Activated CD8-positive, alpha-beta memory T cell treated with anti-CD3 and anti-CD28 coated beads for 24 hours (primary cell): ENCODE results near the gene MKNK1.
"Not testable (repeated sequence)": the region's sequence is repeated elsewhere in the genome, so short reads cannot be mapped to it uniquely, and the experiment has no call there.

ENCODE experiments used
- DNase-seq: peaks from one replicate; pipeline ENCODE4 v3.0.0-alpha.2; 2020

MKNK1 gene

GRCh38 chr1:46603858-46604549 is at the start of gene MKNK1:
Gene MKNK1 (minus strand): TSS chr1:46604268. CDS start chr1:46583327, 20,941 bp downstream.
- DNase-seq, result peak; percentile 97

DNA sequence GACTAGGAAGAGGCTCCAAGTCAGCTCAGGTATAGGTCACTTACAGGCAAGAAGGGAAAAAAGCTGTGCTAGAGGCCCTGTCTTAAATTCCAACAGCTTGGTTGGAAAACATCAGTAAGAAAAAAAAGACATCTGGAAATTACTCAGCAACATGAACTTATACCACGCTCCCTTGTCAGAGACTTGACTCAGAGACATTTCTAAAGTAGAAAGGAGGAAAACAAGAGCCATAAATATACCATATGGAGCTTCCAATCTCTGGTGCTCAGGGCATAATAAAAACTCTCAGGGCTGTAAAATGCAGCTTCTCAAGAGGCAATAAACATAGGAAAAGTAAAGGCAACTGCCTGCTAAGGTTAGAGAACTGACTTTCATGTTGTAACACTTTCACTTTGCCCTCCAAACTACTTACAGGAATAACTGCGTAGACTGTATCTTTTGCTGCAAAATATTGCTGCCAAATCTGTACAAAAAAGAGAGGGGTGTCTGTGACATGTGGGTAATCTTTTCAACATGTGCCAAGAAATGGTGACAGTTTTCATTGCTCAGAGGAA is 49.4 kb upstream of the MKNK1 start:
- no peak for DNase-seq

DNA sequence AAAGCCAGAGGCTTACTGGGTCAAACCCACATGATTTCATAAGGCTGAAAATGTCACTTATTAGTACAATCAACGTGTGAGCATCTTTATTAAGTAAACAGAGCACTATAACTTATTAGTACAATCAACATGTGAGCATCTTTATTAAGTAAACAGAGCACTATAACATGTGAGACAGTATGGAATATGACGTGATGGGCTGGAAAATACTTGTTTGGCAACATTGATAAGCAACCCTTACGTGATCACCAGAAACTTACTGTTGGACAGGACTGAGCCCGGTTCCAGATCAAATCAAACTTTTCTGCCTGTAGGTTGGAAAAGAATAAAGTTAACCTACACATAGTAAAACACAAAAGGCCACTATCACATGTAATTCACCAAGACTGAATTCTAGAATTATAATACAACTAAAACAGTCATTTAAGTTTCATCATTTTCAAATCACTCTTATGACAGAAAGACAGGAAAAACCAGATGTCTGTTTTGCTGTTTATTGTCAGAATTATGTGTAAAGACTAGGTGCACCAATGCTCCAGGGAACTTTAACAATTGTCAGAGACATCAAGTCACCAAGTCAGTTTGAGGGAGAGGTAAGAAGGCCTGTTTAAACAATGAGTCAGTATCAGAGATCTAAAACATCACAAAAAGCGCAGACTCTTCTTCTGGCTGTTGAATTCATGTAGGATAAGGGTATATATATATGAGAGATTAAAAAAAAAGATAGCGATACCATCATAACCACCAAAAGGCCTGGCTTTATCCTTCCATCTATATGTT is 48.4 kb upstream of the MKNK1 start:
- no peak for DNase-seq

- not testable (repeated sequence) for DNase-seq
Observed at GRCh38 chr1:46651152-46651551, 47.1 kb upstream of the MKNK1 start.

- no peak for DNase-seq
Observed at GRCh38 chr1:46650491-46650890, 46.4 kb upstream of the MKNK1 start.

- no peak for DNase-seq
Observed at GRCh38 chr1:46649764-46650163, 45.7 kb upstream of the MKNK1 start.

DNA sequence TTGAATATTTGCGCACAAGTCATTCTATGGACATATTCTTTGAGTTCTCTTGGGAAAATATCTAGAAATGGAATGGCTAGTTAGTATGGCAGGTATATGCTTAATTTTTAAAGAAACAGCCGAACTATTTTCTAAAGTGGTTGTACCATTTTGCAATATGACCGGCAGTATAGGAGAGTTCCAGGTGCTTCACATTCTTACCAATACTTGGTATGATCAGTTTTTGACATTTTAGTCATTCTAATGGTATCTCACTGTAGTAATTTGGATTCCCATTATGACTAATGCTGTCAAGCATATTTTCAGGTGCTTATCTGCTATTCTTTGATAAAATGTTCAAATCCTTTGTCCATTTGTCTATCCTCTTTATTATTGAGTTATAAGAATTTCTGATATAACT is 43.5 kb upstream of the MKNK1 start:
- DNase-seq, result no peak

DNA sequence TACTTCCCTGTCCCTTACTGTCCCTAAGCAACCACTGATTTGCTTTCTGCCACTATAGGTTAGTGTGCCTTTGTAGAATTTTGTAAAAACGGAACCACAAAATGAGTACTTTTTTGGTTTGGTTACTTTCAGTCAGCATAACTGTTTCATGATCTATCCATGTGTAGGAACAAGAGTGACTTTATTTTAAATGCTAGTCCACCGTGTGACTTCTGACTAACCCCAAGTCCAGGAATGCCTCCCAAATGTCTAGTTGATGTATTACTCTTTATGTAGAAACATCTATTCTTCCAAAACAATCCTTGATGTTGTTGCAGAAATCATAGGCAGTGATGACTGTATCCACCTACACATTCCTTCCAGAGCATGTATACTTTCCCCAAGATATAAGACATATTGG is 42.8 kb upstream of the MKNK1 start:
- no peak for DNase-seq

DNA sequence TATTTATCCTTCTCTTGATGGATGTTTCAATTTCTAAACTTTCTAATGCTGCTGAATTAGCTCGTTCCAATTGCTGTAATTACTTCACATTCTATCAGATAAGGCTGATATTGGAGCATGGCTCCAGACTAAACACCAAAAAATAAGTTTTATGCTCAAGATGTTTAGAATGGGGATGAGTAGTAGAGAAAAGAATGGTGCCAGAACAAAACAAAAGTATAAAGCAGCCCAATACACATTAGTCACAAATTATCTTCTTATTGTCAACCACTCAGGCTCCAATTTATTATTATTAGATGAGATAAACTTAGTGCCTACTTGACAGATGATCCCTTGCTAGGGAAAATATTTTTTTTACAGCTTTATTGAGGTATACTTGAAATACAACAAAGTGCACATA is 42.3 kb upstream of the MKNK1 start:
- DNase-seq, result no peak

- no peak for DNase-seq
Observed at GRCh38 chr1:46645815-46646214, 41.7 kb upstream of the MKNK1 start.

- no peak for DNase-seq
Observed at GRCh38 chr1:46643368-46643775, 39.3 kb upstream of the MKNK1 start.

DNA sequence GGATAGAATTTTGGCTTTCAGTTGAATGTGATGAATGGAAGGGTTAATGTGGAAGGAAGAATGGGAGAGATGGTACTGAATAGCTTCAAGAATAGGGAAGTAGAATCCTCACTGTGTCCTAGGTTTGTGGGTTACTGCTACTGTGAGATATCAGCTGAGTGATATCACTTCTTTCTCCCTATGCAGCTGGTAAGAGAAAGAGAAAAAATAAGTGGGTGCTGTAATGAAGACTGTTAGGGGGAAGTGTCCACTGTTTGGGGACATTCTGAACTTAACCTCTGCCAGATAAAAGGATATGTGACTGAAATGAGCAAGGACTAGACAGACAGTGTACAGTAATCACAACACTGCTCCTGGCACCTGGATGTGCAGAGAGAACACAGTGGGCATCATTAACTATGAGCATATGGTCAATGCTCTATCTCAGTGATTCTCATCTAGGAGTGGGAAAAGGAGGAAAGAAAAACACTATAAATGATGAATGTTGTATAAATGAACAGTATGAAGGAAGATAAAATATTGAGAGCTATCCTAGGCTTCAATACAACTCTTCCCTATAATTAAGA is 38.1 kb upstream of the MKNK1 start:
- DNase-seq, result no peak

DNA sequence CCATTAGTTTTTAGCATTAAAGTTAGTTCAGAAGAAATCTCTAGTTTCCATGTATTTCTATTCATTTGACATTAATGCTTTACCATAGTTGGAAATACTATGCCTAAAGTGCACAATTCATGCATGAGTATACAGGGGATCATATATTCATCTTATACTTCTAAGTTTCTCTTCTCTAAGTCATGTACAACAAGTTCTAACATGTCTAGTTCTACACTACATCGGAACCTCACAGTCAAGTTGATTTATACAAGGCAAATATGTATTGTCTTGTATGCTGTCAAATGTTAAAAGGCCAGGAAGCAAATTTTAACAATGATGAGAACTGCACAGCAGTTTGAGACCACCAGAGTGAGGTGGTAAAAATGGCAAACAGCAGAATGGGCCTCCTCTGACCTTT is 35.5 kb upstream of the MKNK1 start:
- no peak for DNase-seq

DNA sequence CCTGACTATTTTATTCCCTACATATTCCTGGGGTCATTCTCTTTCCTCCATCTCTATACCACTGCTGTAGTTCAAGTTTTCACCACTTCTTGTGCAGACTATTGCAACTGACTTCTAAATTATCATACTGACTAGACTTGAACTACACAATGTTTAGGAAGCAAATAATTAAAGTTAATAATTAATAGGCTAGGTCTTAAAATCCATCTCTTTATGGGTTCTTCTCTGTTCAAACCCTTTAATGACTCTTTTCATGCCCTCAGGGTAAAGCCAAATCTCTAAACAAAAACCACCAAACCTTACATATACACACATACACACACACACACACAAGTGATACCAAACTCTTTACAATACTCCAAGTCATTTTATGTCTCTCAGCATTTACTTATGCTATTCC is 34.9 kb upstream of the MKNK1 start:
- no peak for DNase-seq

GRCh38 chr1:46637444-46638083 is 33.5 kb upstream of the MKNK1 start:
- DNase-seq, result no peak

DNA sequence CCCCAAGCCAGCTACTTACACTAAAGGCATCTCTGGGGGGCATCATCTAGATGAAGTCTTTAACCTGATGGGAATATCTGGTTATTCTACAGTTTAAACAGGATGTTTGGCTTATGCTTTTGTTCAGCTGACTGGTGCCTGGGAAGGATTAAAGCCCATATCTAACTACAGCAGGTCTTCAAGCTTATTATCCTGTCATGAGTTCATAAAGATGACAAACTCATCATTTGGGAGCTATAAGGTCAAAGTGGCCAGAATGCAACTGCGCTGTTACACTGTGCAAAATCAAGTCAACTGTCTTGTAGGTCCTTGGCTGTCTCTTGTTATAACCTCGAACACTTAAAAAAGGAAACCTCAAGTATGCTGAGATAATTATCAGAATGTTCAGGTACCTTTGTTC is 31.1 kb upstream of the MKNK1 start:
- no peak for DNase-seq

DNA sequence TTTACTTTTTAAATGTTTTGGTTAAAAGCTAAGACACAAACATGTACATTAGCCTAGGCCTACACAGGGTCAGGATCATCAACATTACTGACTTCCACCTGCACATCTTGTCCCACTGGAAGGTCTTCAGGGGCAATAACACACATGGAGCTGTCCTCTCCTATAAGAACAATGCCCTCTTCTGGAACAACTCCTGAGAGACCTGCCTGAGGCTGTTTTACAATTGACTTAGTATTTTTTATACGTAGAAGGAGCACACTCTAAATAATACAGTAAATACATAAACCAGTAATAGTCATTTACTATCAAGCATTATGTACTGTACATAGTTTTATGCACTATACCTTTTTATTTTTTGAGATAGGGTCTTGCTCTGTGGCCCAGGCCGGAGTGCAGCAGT is 26.7 kb upstream of the MKNK1 start:
- no peak for DNase-seq

GRCh38 chr1:46623743-46624644 is 19.9 kb upstream of the MKNK1 start:
- no peak for DNase-seq

DNA sequence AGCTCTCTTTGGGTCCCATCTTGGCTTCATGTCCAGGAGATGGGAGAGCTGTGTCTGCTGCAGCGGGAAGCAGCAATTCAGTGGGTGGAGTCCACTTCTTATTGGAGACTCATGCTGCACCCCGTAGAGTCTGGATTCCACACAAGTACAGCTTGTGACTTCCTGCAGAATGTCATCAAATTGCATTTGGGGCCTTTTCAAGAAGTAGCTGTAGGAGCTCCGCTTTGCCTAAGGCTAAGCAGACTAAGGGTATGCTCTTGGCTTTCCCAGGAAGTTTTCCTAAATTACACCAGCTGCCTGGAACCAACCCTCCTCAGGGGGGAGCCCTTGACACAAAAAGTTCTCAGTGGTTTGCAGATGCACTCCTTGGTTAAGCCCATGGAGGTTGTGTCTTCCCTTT is 18.3 kb upstream of the MKNK1 start:
- DNase-seq, result no peak

GRCh38 chr1:46621930-46622329 is 17.9 kb upstream of the MKNK1 start:
- no peak for DNase-seq

DNA sequence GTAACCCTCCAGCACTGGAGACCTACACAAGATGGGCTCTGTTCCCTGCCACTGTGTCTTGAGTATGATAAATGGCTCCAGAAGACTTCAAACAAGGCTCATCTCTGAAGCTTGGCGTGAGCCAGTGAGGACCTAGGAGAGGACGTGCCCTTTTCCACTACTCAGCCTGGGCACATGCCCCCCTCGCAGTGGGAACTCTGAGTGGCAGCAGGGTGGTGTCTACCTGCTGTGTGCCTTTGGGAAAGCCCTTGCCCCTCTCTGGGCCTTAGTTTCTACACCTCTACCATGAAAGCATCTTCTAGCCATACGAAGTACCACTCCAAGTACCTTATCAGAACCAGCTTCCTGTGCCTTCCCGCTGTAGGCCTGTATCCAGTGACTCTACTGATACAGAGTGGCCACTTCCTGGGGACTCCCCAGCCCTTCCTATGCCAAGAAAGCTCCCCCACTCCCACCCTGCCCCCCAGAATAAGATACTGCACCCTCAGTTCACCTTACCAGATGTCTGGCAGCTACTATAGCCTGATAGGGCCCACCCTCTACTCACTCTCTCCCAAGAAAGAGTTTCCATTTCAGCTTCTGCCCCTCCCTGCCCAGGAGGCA is 15.7 kb upstream of the MKNK1 start:
- DNase-seq, result no peak
